ENCODE measurements around the gene RPL28. TPM values are rescaled to one million over a fixed set of nuclear protein-coding genes. Genes with fewer than 3 reads are reported as not detected.

RPL28 gene
- total RNA-seq, 1 experiment from 2014 or later = 2,505 TPM

DNA sequence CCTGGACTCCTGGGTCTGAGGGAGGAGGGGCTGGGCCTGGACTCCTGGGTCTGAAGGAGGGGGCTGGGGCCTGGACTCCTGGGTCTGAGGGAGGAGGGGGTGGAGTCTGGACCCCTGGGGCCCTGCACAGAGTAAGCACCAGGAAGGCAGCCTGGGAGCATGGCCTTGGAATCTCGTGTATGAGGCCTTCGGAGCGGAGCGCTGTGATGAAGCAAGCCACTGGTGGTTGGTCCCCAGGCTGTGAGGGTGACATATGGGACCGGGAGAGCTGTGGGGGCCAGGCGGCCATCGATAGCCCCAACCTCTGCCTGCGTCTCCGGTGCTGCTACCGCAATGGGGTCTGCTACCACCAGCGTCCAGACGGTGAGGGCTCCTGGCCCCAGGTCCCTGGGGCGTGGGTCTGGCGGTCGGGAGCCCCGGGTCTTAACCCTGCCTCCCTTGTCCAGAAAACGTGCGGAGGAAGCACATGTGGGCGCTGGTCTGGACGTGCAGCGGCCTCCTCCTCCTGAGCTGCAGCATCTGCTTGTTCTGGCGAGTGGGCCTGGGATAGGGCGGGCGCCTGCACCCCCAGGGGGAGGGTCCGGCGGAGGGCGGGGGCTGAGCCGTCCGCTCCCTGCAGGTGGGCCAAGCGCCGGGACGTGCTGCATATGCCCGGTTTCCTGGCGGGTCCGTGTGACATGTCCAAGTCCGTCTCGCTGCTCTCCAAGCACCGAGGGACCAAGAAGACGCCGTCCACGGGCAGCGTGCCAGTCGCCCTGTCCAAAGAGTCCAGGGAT lies 8.2 kb upstream of the RPL28 start (continued):
- TF ChIP-seq, protein P1, sequence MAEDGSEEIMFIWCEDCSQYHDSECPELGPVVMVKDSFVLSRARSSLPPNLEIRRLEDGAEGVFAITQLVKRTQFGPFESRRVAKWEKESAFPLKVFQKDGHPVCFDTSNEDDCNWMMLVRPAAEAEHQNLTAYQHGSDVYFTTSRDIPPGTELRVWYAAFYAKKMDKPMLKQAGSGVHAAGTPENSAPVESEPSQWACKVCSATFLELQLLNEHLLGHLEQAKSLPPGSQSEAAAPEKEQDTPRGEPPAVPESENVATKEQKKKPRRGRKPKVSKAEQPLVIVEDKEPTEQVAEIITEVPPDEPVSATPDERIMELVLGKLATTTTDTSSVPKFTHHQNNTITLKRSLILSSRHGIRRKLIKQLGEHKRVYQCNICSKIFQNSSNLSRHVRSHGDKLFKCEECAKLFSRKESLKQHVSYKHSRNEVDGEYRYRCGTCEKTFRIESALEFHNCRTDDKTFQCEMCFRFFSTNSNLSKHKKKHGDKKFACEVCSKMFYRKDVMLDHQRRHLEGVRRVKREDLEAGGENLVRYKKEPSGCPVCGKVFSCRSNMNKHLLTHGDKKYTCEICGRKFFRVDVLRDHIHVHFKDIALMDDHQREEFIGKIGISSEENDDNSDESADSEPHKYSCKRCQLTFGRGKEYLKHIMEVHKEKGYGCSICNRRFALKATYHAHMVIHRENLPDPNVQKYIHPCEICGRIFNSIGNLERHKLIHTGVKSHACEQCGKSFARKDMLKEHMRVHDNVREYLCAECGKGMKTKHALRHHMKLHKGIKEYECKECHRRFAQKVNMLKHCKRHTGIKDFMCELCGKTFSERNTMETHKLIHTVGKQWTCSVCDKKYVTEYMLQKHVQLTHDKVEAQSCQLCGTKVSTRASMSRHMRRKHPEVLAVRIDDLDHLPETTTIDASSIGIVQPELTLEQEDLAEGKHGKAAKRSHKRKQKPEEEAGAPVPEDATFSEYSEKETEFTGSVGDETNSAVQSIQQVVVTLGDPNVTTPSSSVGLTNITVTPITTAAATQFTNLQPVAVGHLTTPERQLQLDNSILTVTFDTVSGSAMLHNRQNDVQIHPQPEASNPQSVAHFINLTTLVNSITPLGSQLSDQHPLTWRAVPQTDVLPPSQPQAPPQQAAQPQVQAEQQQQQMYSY (CRISPR knock-in tag; IDR thresholded peaks at IDR 0.05) = peak; percentile 32; the same call in 1 of the 2 replicates
- TF ChIP-seq, protein P2, sequence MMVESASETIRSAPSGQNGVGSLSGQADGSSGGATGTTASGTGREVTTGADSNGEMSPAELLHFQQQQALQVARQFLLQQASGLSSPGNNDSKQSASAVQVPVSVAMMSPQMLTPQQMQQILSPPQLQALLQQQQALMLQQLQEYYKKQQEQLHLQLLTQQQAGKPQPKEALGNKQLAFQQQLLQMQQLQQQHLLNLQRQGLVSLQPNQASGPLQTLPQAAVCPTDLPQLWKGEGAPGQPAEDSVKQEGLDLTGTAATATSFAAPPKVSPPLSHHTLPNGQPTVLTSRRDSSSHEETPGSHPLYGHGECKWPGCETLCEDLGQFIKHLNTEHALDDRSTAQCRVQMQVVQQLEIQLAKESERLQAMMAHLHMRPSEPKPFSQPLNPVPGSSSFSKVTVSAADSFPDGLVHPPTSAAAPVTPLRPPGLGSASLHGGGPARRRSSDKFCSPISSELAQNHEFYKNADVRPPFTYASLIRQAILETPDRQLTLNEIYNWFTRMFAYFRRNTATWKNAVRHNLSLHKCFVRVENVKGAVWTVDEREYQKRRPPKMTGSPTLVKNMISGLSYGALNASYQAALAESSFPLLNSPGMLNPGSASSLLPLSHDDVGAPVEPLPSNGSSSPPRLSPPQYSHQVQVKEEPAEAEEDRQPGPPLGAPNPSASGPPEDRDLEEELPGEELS (CRISPR knock-in tag; IDR thresholded peaks at IDR 0.05) = 0 out of 2 replicates have a peak, but pooled peaks have one; percentile 46
- TF ChIP-seq, protein P3, sequence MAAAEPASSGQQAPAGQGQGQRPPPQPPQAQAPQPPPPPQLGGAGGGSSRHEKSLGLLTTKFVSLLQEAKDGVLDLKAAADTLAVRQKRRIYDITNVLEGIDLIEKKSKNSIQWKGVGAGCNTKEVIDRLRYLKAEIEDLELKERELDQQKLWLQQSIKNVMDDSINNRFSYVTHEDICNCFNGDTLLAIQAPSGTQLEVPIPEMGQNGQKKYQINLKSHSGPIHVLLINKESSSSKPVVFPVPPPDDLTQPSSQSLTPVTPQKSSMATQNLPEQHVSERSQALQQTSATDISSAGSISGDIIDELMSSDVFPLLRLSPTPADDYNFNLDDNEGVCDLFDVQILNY (CRISPR knock-in tag; IDR thresholded peaks at IDR 0.05) = no peak
- no peak for TF ChIP-seq PRRX2 (CRISPR knock-in tag; IDR thresholded peaks at IDR 0.05)
- TF ChIP-seq SMAD4 (CRISPR knock-in tag; IDR thresholded peaks at IDR 0.05) = no peak
- no peak for TF ChIP-seq RELA (CRISPR knock-in tag; IDR thresholded peaks at IDR 0.05; ENCODE audit: borderline replicate concordance)
- TF ChIP-seq, protein P4, sequence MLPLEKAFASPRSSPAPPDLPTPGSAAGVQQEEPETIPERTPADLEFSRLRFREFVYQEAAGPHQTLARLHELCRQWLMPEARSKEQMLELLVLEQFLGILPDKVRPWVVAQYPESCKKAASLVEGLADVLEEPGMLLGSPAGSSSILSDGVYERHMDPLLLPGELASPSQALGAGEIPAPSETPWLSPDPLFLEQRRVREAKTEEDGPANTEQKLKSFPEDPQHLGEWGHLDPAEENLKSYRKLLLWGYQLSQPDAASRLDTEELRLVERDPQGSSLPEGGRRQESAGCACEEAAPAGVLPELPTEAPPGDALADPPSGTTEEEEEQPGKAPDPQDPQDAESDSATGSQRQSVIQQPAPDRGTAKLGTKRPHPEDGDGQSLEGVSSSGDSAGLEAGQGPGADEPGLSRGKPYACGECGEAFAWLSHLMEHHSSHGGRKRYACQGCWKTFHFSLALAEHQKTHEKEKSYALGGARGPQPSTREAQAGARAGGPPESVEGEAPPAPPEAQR (CRISPR knock-in tag; IDR thresholded peaks at IDR 0.05) = no peak
- TF ChIP-seq, protein P5, sequence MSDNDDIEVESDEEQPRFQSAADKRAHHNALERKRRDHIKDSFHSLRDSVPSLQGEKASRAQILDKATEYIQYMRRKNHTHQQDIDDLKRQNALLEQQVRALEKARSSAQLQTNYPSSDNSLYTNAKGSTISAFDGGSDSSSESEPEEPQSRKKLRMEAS (CRISPR knock-in tag; IDR thresholded peaks at IDR 0.05) = peak; percentile 56; the same call in 1 of the 2 replicates

DNA sequence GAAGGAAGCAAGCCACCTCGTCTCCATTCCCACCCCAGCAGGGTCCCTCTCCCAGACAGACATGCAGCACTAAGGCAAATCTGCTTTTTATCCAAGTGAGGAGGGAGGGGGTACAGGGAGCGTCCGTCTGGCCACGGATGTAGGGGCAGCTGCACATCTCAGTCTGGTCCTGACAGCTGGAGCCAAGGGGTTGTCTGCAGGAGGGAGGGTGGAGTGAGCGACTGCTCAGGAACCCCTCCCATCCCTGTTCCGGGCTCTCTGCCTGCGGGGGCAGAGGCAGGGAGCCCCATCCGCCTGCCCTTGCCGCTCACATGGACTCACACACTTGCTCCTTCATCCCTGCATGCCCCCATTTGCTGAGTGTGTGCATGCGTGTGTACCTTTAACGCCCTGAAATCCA lies 6.6 kb upstream of the RPL28 start:
- H3K9me3 Mint-ChIP-seq = no peaks in the 10 kb centered on the region
- no peaks in the 10 kb centered on the region for H3K36me3 Mint-ChIP-seq
- TF ChIP-seq RELA (CRISPR knock-in tag; IDR thresholded peaks at IDR 0.05; ENCODE audit: borderline replicate concordance) (no peak), ZNF263 (CRISPR knock-in tag; IDR thresholded peaks at IDR 0.05; ENCODE audit: low read depth) (no peak)
- ATAC-seq = no peak
- H3K4me1 Mint-ChIP-seq = peaks cover 34% of the 10 kb centered on the region
- peaks cover 58% of the 10 kb centered on the region for H3K27me3 Mint-ChIP-seq (ENCODE audit: low read depth)
- H3K4me3 Mint-ChIP-seq = no peak overlapping the region
- DNase-seq (ENCODE audit: low spot score) = no peak
- POLR2A ChIA-PET = no interaction called here
- CTCF ChIA-PET = interaction anchor here (1.5 kb wide), 1 partner anchor 40 kb away, joined by 3 read pairs; the partner anchor contains the start of gene KMT5C
- H3K27ac Mint-ChIP-seq = peak overlapping the region; percentile 65; the same call in 1 of the 2 replicates

DNA sequence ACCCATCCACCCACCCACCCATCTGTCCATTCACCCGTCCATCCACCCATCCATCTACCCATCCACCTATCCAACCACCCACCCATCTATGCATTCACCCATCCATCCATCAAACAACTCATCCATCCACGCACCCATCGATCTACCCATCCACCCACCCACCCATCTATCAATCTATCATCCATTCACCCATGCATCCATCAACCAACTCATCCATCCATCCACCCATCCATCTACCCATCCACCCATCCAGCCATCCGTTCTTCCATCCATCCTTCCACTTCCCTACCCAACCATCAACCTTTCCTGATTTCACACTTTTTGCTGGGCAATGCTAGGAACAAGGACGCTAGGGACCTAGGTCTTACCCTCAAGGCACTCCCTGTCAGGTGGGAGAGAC lies 3.7 kb upstream of the RPL28 start:
- Mint-ChIP-seq H3K4me1 (peaks cover 28% of the 10 kb centered on the region), H3K36me3 (peaks cover 13% of the 10 kb centered on the region), H3K4me3 (peak overlapping the region; percentile 47; the same call in 1 of the 2 replicates), H3K27me3 (ENCODE audit: low read depth) (peaks cover 41% of the 10 kb centered on the region), H3K27ac (no peak overlapping the region), H3K9me3 (no peaks in the 10 kb centered on the region)
- ATAC-seq (no peak), DNase-seq (ENCODE audit: low spot score) (no peak)
- ChIA-PET CTCF (interaction anchor here (0.8 to 2.8 kb wide), 2 partner anchors 10 to 80 kb away, joined by 3 to 26 read pairs; no protein-coding TSS in a partner anchor), POLR2A (interaction anchor here (2.1 kb wide), 1 partner anchor 41 kb away, joined by 6 read pairs; no protein-coding TSS in a partner anchor)
- TF ChIP-seq NFYB (CRISPR knock-in tag; conservative IDR thresholded peaks at IDR 0.05; ENCODE audit: low read depth) (no peak), EMX1 (CRISPR knock-in tag; IDR thresholded peaks at IDR 0.05) (no peak), ZNF121 (CRISPR knock-in tag; IDR thresholded peaks at IDR 0.05) (no peak), TEAD1 (CRISPR knock-in tag; IDR thresholded peaks at IDR 0.05) (no peak), ZNF219 (CRISPR knock-in tag; IDR thresholded peaks at IDR 0.05; ENCODE audit: borderline replicate concordance) (no peak)
- TF ChIP-seq, protein P3 (CRISPR knock-in tag; IDR thresholded peaks at IDR 0.05) = no peak
